Liver (tissue), 3 donors: ENCODE results near the gene FAM72B.
"Not testable (repeated sequence)": the region's sequence is repeated elsewhere in the genome, so short reads cannot be mapped to it uniquely, and the experiment has no call there.

Experiments used
- CTCF ChIP-seq: fragments of 150-350 bp; IDR thresholded peaks from 2 replicates; pipeline ENCODE4 v1.5.1; 2017; ENCODE audit warnings: improper control_type of control experiment, low read depth, low read length; ENCODE audit not compliant: missing input control
- FOXA1 ChIP-seq: IDR thresholded peaks from 2 replicates; pipeline ENCODE4 v1.6.1; 2016; ENCODE audit warnings: antibody characterized with exemption
- HNF4A ChIP-seq, 2 donors: conservative IDR thresholded peaks; 2 replicates each; pipeline ENCODE4 v1.6.1; 2016; ENCODE audit warnings: antibody characterized with exemption in 2 of 2, mild to moderate bottlenecking in 2 of 2
- JUND ChIP-seq, 2 donors: IDR thresholded peaks; 2 replicates each; pipeline ENCODE4 v1.6.1; 2016; ENCODE audit warnings: antibody characterized with exemption in 2 of 2
- RXRA ChIP-seq, 2 donors: IDR thresholded peaks; 2 replicates each; pipeline ENCODE4 v1.6.1; 2017 to 2018; ENCODE audit warnings: antibody characterized with exemption in 2 of 2, mild to moderate bottlenecking in 1 of 2
- TF ChIP-seq, protein P1 (sequence below): IDR thresholded peaks from 2 replicates; pipeline ENCODE4 v1.6.1; 2016; ENCODE audit warnings: antibody characterized with exemption, mild to moderate bottlenecking
- donor health status: healthy.
- donor health status: healthy.

GRCh38 chr1:121131494-121131893 is 52.6 kb downstream of the FAM72B start:
- TF ChIP-seq, protein P1, sequence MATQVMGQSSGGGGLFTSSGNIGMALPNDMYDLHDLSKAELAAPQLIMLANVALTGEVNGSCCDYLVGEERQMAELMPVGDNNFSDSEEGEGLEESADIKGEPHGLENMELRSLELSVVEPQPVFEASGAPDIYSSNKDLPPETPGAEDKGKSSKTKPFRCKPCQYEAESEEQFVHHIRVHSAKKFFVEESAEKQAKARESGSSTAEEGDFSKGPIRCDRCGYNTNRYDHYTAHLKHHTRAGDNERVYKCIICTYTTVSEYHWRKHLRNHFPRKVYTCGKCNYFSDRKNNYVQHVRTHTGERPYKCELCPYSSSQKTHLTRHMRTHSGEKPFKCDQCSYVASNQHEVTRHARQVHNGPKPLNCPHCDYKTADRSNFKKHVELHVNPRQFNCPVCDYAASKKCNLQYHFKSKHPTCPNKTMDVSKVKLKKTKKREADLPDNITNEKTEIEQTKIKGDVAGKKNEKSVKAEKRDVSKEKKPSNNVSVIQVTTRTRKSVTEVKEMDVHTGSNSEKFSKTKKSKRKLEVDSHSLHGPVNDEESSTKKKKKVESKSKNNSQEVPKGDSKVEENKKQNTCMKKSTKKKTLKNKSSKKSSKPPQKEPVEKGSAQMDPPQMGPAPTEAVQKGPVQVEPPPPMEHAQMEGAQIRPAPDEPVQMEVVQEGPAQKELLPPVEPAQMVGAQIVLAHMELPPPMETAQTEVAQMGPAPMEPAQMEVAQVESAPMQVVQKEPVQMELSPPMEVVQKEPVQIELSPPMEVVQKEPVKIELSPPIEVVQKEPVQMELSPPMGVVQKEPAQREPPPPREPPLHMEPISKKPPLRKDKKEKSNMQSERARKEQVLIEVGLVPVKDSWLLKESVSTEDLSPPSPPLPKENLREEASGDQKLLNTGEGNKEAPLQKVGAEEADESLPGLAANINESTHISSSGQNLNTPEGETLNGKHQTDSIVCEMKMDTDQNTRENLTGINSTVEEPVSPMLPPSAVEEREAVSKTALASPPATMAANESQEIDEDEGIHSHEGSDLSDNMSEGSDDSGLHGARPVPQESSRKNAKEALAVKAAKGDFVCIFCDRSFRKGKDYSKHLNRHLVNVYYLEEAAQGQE: not testable (repeated sequence)
- TF ChIP-seq CTCF; RXRA (IDR thresholded peaks at IDR 0.05); HNF4A (conservative IDR thresholded peaks at IDR 0.05); FOXA1; JUND (IDR thresholded peaks at IDR 0.05): not testable (repeated sequence)
